ENCODE data around the gene PATE2. TPM values are rescaled to one million over a fixed set of nuclear protein-coding genes. Genes with fewer than 3 reads are reported as not detected.

PATE2 gene
- total RNA-seq, 1 experiment from 2014 or later, result not detected

DNA sequence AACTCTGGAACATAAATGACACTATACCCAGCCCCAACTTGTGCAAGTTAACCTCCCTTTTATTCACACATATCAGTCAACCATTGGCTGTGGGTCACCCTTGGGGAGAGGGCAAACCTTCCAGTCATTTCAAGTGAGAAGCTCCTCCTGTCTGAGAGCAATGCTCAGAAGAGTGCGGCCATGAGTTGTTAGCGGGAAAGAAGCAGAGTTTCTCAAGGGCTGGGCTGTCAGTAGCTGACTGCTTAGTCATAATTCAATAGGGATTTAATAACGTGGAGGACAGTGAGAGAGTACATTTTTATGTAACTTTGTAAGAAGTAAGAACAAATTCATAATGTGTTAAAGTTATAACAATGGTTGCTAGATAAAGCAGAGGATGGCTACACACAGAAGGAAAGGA lies 5.1 kb downstream of the PATE2 start:
- H3K9me3 ChIP-seq (ENCODE audit: low read depth, low read length, poor library complexity, severe bottlenecking), result no peaks in the 10 kb centered on the region
- H3K4me1 ChIP-seq (ENCODE audit: insufficient read depth, low read length, poor library complexity, severe bottlenecking), result no peaks in the 10 kb centered on the region
- no peak overlapping the region for H3K27ac ChIP-seq (ENCODE audit: low read depth, low read length, poor library complexity, severe bottlenecking)
- ChIA-PET CTCF (no interaction called here), POLR2A (ENCODE audit: low non-redundant PET) (no interaction called here)
- H3K4me3 ChIP-seq (ENCODE audit: low read depth, low read length, poor library complexity, severe bottlenecking), result no peak overlapping the region
- DNase-seq (ENCODE audit: low spot score), result no peak
- H3K36me3 ChIP-seq (ENCODE audit: insufficient read depth, low read length, poor library complexity, severe bottlenecking), result no peaks in the 10 kb centered on the region
- peaks cover 32% of the 10 kb centered on the region for H3K27me3 ChIP-seq (replicated peaks; ENCODE audit: insufficient read depth, low read depth, low read length, poor library complexity)
- BruUV-seq (replicated peaks), result no TSS peak
- intact Hi-C loops (cut with micrococcal nuclease; ENCODE audit: unreplicated experiment), result no loop called here
- TF ChIP-seq, protein P1, sequence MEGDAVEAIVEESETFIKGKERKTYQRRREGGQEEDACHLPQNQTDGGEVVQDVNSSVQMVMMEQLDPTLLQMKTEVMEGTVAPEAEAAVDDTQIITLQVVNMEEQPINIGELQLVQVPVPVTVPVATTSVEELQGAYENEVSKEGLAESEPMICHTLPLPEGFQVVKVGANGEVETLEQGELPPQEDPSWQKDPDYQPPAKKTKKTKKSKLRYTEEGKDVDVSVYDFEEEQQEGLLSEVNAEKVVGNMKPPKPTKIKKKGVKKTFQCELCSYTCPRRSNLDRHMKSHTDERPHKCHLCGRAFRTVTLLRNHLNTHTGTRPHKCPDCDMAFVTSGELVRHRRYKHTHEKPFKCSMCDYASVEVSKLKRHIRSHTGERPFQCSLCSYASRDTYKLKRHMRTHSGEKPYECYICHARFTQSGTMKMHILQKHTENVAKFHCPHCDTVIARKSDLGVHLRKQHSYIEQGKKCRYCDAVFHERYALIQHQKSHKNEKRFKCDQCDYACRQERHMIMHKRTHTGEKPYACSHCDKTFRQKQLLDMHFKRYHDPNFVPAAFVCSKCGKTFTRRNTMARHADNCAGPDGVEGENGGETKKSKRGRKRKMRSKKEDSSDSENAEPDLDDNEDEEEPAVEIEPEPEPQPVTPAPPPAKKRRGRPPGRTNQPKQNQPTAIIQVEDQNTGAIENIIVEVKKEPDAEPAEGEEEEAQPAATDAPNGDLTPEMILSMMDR (conservative IDR thresholded peaks at IDR 0.05; ENCODE audit: low read depth, low read length), result no peak
- TF ChIP-seq EZH2 (IDR thresholded peaks at IDR 0.05; ENCODE audit: borderline replicate concordance, low read depth, low read length, poor library complexity, severe bottlenecking), result no peak

DNA sequence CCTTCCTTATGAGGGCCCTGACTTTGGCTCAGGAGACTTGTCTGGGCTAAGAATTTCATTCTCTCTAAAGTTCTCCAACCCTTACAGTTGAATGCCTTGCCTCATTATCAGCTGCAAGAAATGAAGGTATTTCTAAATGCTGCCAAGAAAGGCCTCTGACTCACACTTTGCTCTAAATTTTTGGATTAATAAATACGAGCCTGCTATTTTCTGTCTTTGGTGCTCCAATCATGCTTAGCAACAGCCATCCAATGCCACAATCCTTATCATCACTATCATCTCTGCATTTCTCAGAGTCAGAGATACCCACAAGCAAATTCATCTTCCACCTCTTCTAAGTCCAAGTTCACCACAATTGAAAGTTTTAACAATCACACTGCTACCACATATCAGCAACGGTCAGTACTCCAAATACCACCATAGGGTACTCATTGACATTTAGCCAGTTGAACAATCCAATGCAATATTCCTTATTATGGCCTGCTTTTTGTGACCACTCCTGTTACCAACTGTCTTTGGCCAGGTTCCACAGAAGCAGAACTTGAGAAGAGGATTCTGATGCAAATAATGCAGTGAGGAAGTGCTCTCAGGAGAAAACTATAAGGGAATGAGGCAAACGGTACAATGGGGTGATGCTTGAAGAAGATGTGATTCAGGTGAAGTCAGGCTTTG lies 5.7 kb downstream of the PATE2 start:
- CTCF ChIA-PET, result no interaction called here

DNA sequence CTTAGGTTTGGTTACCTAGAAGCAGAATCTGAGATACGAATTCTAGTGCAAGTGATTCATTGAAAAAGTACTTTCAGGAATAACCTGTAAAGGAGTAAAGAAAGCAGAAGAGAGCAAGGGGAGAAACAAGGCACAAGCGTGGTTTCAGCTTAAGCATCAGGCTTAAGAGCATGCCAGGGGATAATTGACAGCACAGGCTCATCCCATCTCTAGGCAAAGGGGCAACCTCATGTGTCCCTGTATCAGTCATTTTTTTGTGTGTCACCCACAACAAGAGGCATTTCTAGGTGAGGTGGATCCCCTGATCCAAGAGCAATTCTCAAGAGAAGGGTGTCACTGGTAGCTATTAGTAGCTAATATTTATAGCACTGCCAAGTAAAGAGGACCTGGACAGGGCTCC lies 8.0 kb downstream of the PATE2 start:
- BruUV-seq (replicated peaks), result no TSS peak

More for the DNA sequence above, 5.7 kb downstream of the PATE2 start:
- no TSS peak for BruUV-seq (replicated peaks)
- intact Hi-C loops (cut with micrococcal nuclease; ENCODE audit: unreplicated experiment), result no loop called here
- DNase-seq (ENCODE audit: low spot score), result no peak
- Histone ChIP-seq H3K4me1 (ENCODE audit: insufficient read depth, low read length, poor library complexity, severe bottlenecking) (no peaks in the 10 kb centered on the region), H3K27ac (ENCODE audit: low read depth, low read length, poor library complexity, severe bottlenecking) (no peak overlapping the region), H3K27me3 (replicated peaks; ENCODE audit: insufficient read depth, low read depth, low read length, poor library complexity) (peaks cover 37% of the 10 kb centered on the region), H3K9me3 (ENCODE audit: low read depth, low read length, poor library complexity, severe bottlenecking) (no peaks in the 10 kb centered on the region), H3K4me3 (ENCODE audit: low read depth, low read length, poor library complexity, severe bottlenecking) (no peak overlapping the region), H3K36me3 (ENCODE audit: insufficient read depth, low read length, poor library complexity, severe bottlenecking) (no peaks in the 10 kb centered on the region)
- POLR2A ChIA-PET (ENCODE audit: low non-redundant PET), result no interaction called here
- TF ChIP-seq EZH2 (IDR thresholded peaks at IDR 0.05; ENCODE audit: borderline replicate concordance, low read depth, low read length, poor library complexity, severe bottlenecking), result no peak

More for the DNA sequence above, 8.0 kb downstream of the PATE2 start:
- Histone ChIP-seq H3K9me3 (ENCODE audit: low read depth, low read length, poor library complexity, severe bottlenecking) (no peaks in the 10 kb centered on the region), H3K4me1 (ENCODE audit: insufficient read depth, low read length, poor library complexity, severe bottlenecking) (no peaks in the 10 kb centered on the region), H3K27ac (ENCODE audit: low read depth, low read length, poor library complexity, severe bottlenecking) (no peak overlapping the region), H3K4me3 (ENCODE audit: low read depth, low read length, poor library complexity, severe bottlenecking) (no peak overlapping the region), H3K27me3 (replicated peaks; ENCODE audit: insufficient read depth, low read depth, low read length, poor library complexity) (peaks cover 60% of the 10 kb centered on the region), H3K36me3 (ENCODE audit: insufficient read depth, low read length, poor library complexity, severe bottlenecking) (no peaks in the 10 kb centered on the region)
- CTCF ChIA-PET, result no interaction called here
- intact Hi-C loops (cut with micrococcal nuclease; ENCODE audit: unreplicated experiment), result no loop called here
- DNase-seq (ENCODE audit: low spot score), result no peak
- POLR2A ChIA-PET (ENCODE audit: low non-redundant PET), result no interaction called here
- TF ChIP-seq EZH2 (IDR thresholded peaks at IDR 0.05; ENCODE audit: borderline replicate concordance, low read depth, low read length, poor library complexity, severe bottlenecking), result no peak
- TF ChIP-seq, protein P1 (conservative IDR thresholded peaks at IDR 0.05; ENCODE audit: low read depth, low read length), result no peak

All from A673 (cell line).